IMR-90 (cell line): ENCODE results near the gene HSD17B14. TPM values are rescaled to one million over a fixed set of nuclear protein-coding genes. Genes with fewer than 3 reads are reported as not detected.

ENCODE experiments used
- FOS ChIP-seq: fragments of 150-350 bp; IDR thresholded peaks from 2 replicates; pipeline ENCODE4 v1.6.1; 2016; ENCODE audit warnings: low read depth, low read length
- RAD21 ChIP-seq: IDR thresholded peaks from 2 replicates; pipeline ENCODE4 v1.6.1; 2012; ENCODE audit warnings: low read length, improper control_type of control experiment
- SMC3 ChIP-seq: fragments of 150-350 bp; IDR thresholded peaks from 2 replicates; pipeline ENCODE4 v1.6.1; 2016; ENCODE audit warnings: low read depth, mild to moderate bottlenecking, antibody characterized with exemption, low read length, moderate library complexity
- polyA plus RNA-seq, 3 experiments: library from polyadenylated mRNA; depleted of rRNA; stranded (reverse); fragments of >200 nt; gene quantifications; 2 replicates each; pipeline ENCODE4 v1.2.3, GENCODE V29; 2012; ENCODE audit warnings: low replicate concordance in 1 of 3
- total RNA-seq: library from RNA; depleted of rRNA; stranded (reverse); fragments of >200 nt; gene quantifications from 2 replicates; pipeline ENCODE4 v1.2.3, GENCODE V29; 2012
- TF ChIP-seq, protein P1 (sequence below): fragments of 150-350 bp; IDR thresholded peaks from 2 replicates; pipeline ENCODE4 v1.6.1; 2016; ENCODE audit warnings: low read depth, mild to moderate bottlenecking, low read length, moderate library complexity, borderline replicate concordance

HSD17B14 gene
- total and polyA plus RNA-seq, 2 of the 4 experiments (the other 2 are of a cell fraction), result 0.54 to 4.5 TPM

DNA sequence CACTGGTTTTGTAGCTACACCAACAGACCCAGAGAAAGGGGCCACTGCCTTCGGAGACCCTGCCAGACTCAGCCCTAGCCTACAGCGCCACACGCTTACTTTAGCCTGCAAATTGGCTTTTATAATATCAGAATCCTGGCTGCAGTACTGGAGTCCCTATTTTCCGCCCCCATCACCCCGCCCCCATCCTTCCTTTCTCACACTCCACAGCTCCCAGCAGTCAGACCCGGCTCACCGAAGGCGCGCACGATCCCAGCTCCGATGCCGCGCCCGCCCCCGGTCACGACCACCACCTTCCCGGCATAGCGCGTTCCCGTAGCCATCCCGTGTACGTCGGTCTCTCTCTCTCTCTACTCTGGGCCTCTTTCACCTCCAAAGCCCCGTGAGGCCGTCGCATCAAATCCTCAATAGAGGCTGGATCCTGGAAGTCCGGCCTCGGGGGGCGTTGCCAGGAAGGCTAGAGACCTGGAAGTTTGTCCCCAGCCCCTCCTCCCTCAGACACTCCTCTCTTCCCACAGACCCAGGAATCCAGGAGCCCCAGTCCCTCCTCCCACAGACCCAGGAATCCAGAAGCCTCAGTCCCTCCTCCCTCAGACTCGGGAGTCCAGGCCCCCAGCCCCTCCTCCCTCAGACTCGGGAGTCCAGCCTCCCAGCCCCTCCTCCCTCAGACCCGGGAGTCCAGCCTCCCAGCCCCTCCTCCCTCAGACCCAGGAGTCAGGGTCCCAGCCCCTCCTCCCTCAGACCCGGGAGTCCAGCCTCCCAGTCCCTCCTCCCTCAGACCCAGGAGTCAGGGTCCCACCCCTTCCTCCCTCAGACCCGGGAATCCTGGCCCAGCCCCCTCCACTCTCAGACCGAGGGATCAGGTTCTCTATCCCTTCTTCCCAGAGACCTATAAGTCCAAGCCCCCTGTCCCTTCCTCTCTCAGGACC is at the start of gene HSD17B14 (continued):
- TF ChIP-seq, protein P1, sequence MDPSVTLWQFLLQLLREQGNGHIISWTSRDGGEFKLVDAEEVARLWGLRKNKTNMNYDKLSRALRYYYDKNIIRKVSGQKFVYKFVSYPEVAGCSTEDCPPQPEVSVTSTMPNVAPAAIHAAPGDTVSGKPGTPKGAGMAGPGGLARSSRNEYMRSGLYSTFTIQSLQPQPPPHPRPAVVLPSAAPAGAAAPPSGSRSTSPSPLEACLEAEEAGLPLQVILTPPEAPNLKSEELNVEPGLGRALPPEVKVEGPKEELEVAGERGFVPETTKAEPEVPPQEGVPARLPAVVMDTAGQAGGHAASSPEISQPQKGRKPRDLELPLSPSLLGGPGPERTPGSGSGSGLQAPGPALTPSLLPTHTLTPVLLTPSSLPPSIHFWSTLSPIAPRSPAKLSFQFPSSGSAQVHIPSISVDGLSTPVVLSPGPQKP, result no peak
- TF ChIP-seq SMC3 (no peak), FOS (no peak), RAD21 (no peak)
